M059J (cell line): Measurements from ENCODE around the gene TOMM22. TPM values are rescaled to one million over a fixed set of nuclear protein-coding genes. Genes with fewer than 3 reads are reported as not detected.

Source experiments
- DNase-seq: peaks from one replicate; pipeline ENCODE4 v3.0.0-alpha.2; 2012; ENCODE audit warnings: low read depth
- total RNA-seq: library from RNA; depleted of rRNA; stranded (reverse); fragments of >200 nt; shearing (Covaris generic); gene quantifications from 2 replicates; pipeline ENCODE4 v1.2.3, GENCODE V29; 2014; rRNA removed

The TOMM22 gene
- total RNA-seq, 1 experiment from 2014 or later: 52.4 TPM

GRCh38 chr22:38733724-38734381 lies 52.1 kb downstream of the TOMM22 start:
- no peak for DNase-seq

- no peak for DNase-seq
Observed at GRCh38 chr22:38734421-38735100, 52.8 kb downstream of the TOMM22 start.

Other genes starting within 250 kb of the TOMM22 start
- 0.22 and 1.1 TPM in 2 replicates for gene KCNJ4, start 226.8 kb upstream of the TOMM22 start, total RNA-seq
- 58.5 and 83.7 TPM in 2 replicates for gene KDELR3, start 213.9 kb upstream of the TOMM22 start, total RNA-seq
- 233 and 380 TPM in 2 replicates for gene DDX17, start 175.6 kb upstream of the TOMM22 start, total RNA-seq
- 0.10 TPM in 1 of 2 replicates, not detected in the other for gene DMC1, start 111.8 kb upstream of the TOMM22 start, total RNA-seq
- gene FAM227A, start 25.6 kb upstream of the TOMM22 start, total RNA-seq: 0.17 and 0.79 TPM in 2 replicates
- gene CBY1, start 25.3 kb upstream of the TOMM22 start, total RNA-seq: 9.4 and 19.4 TPM in 2 replicates
- 53.3 and 68.9 TPM in 2 replicates for gene JOSD1, start 19.0 kb downstream of the TOMM22 start, total RNA-seq
- 22.1 and 37.5 TPM in 2 replicates for gene GTPBP1, start 24.0 kb downstream of the TOMM22 start, total RNA-seq
- gene SUN2, start 74.0 kb downstream of the TOMM22 start, total RNA-seq: 33.0 and 67.3 TPM in 2 replicates
- gene DNAL4, start 112.2 kb downstream of the TOMM22 start, total RNA-seq: 6.9 and 13.2 TPM in 2 replicates
- gene NPTXR, start 162.1 kb downstream of the TOMM22 start, total RNA-seq: 0.76 and 1.9 TPM in 2 replicates
- 12.2 and 18.4 TPM in 2 replicates for gene CBX6, start 190.3 kb downstream of the TOMM22 start, total RNA-seq